ENCODE measurements around the gene TMEM168. TPM values are rescaled to one million over a fixed set of nuclear protein-coding genes. Genes with fewer than 3 reads are reported as not detected.

Gene TMEM168
- polyA plus RNA-seq, 3 donors: 7.0 to 14.7 (median 14.6) TPM

DNA sequence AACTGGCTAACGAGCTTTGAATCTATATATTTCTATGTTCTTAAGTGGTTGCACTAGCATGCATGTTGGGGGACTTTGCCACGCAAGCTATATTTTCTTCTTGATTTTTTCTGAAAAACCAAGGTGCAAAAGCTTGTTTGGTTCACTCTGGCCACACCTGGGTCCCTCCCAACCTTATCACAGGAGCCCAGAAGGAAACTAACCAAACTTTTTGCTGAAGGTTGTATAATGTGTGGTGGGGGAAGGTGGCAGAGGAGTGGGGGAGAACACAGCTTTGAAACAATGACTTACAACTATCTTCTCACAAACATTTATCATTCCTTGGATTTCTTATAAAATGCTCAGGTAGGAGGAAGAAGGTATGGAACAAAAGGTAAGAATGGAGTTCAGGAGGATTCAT, 75.3 kb downstream of the TMEM168 start:
- H3K79me2 ChIP-seq (ENCODE audit: insufficient read depth, low read length): no peaks in the 10 kb centered on the region
- DNase-seq: no peak
- H4K20me1 ChIP-seq (ENCODE audit: insufficient read depth, low read length): no peaks in the 10 kb centered on the region
- peaks cover 0 to 2% (median 0%) of the 10 kb centered on the region in 3 donors for H3K27me3 Mint-ChIP-seq (ENCODE audit: low read depth in 3 of 3)
- H3K27me3 ChIP-seq (ENCODE audit: control insufficient read depth in 2 of 2, insufficient read depth in 2 of 2, low read length in 2 of 2): no peaks in the 10 kb centered on the region
- H3K27ac Mint-ChIP-seq: no peak overlapping the region
- intact Hi-C loops (cut with micrococcal nuclease): no loop called here
- no peak overlapping the region for H3K4me2 ChIP-seq (replicated peaks; ENCODE audit: extremely low read depth, low read length, poor library complexity, severe bottlenecking)
- no peaks in the 10 kb centered on the region for H3K4me1 ChIP-seq (ENCODE audit: control insufficient read depth in 1 of 2, insufficient read depth in 2 of 2, low read length in 2 of 2)
- H3K4me3 ChIP-seq (replicated peaks in 1 of 3; ENCODE audit: low read depth in 2 of 3, low read length in 3 of 3): no peak overlapping the region
- WGBS (ENCODE audit: insufficient coverage): 89% methylated on average over 1 of the region's 2 CpGs
- peaks cover 0 to 12% (median 2%) of the 10 kb centered on the region in 7 donors for H3K9me3 Mint-ChIP-seq
- H3K4me1 Mint-ChIP-seq: no peaks in the 10 kb centered on the region
- H3K36me3 ChIP-seq (replicated peaks in 1 of 2; ENCODE audit: control insufficient read depth in 1 of 2, insufficient read depth in 2 of 2, low read length in 2 of 2): no peaks in the 10 kb centered on the region
- TF ChIP-seq, protein P1, sequence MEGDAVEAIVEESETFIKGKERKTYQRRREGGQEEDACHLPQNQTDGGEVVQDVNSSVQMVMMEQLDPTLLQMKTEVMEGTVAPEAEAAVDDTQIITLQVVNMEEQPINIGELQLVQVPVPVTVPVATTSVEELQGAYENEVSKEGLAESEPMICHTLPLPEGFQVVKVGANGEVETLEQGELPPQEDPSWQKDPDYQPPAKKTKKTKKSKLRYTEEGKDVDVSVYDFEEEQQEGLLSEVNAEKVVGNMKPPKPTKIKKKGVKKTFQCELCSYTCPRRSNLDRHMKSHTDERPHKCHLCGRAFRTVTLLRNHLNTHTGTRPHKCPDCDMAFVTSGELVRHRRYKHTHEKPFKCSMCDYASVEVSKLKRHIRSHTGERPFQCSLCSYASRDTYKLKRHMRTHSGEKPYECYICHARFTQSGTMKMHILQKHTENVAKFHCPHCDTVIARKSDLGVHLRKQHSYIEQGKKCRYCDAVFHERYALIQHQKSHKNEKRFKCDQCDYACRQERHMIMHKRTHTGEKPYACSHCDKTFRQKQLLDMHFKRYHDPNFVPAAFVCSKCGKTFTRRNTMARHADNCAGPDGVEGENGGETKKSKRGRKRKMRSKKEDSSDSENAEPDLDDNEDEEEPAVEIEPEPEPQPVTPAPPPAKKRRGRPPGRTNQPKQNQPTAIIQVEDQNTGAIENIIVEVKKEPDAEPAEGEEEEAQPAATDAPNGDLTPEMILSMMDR (IDR thresholded peaks at IDR 0.05): no peak
- H3K9me3 ChIP-seq (replicated peaks in 1 of 2; ENCODE audit: control insufficient read depth in 1 of 2, insufficient read depth in 1 of 2, low read length in 2 of 2): no peaks in the 10 kb centered on the region
- H2AFZ ChIP-seq (ENCODE audit: insufficient read depth, low read depth, low read length, poor library complexity, severe bottlenecking): no peak overlapping the region
- no peak overlapping the region for H3K27ac ChIP-seq (ENCODE audit: low read depth in 1 of 2, low read length in 2 of 2)
- H3K4me3 Mint-ChIP-seq: no peak overlapping the region
- H3K9ac ChIP-seq (ENCODE audit: insufficient read depth, low read length, poor library complexity, severe bottlenecking): no peak overlapping the region
- H3K36me3 Mint-ChIP-seq: no peaks in the 10 kb centered on the region

All from CD14-positive monocyte (primary cell).